Breast epithelium (tissue), 3 donors: Measurements from ENCODE around the gene PRAMEF5.
"Not testable (repeated sequence)": the region's sequence is repeated elsewhere in the genome, so short reads cannot be mapped to it uniquely, and the experiment has no call there.

Source experiments
- POLR2AphosphoS5 ChIP-seq, 3 donors: sonication (generic); formaldehyde crosslinking; IDR thresholded peaks; one replicate each; pipeline ENCODE4 v1.6.1; 2017; ENCODE audit warnings: antibody characterized with exemption in 3 of 3
- TF ChIP-seq, protein P1 (sequence below), 3 donors: fragments of 450-650 bp; IDR thresholded peaks; one replicate each; pipeline ENCODE4 v1.5.1; 2016 to 2017; ENCODE audit warnings: antibody characterized with exemption in 3 of 3, mild to moderate bottlenecking in 3 of 3, moderate library complexity in 3 of 3

GRCh38 chr1:13253898-13254297 is at the start of gene PRAMEF5:
- TF ChIP-seq, protein P1, sequence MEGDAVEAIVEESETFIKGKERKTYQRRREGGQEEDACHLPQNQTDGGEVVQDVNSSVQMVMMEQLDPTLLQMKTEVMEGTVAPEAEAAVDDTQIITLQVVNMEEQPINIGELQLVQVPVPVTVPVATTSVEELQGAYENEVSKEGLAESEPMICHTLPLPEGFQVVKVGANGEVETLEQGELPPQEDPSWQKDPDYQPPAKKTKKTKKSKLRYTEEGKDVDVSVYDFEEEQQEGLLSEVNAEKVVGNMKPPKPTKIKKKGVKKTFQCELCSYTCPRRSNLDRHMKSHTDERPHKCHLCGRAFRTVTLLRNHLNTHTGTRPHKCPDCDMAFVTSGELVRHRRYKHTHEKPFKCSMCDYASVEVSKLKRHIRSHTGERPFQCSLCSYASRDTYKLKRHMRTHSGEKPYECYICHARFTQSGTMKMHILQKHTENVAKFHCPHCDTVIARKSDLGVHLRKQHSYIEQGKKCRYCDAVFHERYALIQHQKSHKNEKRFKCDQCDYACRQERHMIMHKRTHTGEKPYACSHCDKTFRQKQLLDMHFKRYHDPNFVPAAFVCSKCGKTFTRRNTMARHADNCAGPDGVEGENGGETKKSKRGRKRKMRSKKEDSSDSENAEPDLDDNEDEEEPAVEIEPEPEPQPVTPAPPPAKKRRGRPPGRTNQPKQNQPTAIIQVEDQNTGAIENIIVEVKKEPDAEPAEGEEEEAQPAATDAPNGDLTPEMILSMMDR (IDR thresholded peaks at IDR 0.05): not testable (repeated sequence)
- TF ChIP-seq POLR2AphosphoS5 (IDR thresholded peaks at IDR 0.05): not testable (repeated sequence)
